Fibroblast of lung (primary cell): ENCODE results near the gene MRM3. TPM values are rescaled to one million over a fixed set of nuclear protein-coding genes. Genes with fewer than 3 reads are reported as not detected.
A peak's percentile ranks its signal among the peaks of the same experiment; 100 is the strongest.

Experiments used
- DNase-seq, 2 donors: peaks; one replicate each; pipeline versions ENCODE4 v3.0.0 to v3.0.0-alpha.2; 2010; ENCODE audit warnings: low read depth in 2 of 2
- H2AFZ ChIP-seq: 2 replicates; pipeline ENCODE4 v1.5.1; 2012; ENCODE audit warnings: low read length, control low read depth, inconsistent platforms
- H3K27ac ChIP-seq: 2 replicates; pipeline ENCODE4 v1.5.1; 2011; ENCODE audit warnings: low read length, control low read depth; ENCODE audit not compliant: insufficient read depth
- H3K27me3 ChIP-seq: 2 replicates; pipeline ENCODE4 v1.5.1; 2011; ENCODE audit warnings: mild to moderate bottlenecking, low read length; ENCODE audit not compliant: control insufficient read depth, insufficient read depth
- H3K36me3 ChIP-seq: 2 replicates; pipeline ENCODE4 v1.5.1; 2011; ENCODE audit warnings: low read length; ENCODE audit not compliant: control insufficient read depth, insufficient read depth
- H3K4me1 ChIP-seq: 2 replicates; pipeline ENCODE4 v1.5.1; 2011; ENCODE audit warnings: low read length; ENCODE audit not compliant: control insufficient read depth, insufficient read depth; ENCODE audit errors: extremely low read depth
- H3K4me2 ChIP-seq: 2 replicates; pipeline ENCODE4 v1.5.1; 2011; ENCODE audit warnings: low read length, control low read depth; ENCODE audit not compliant: insufficient read depth; ENCODE audit errors: extremely low read depth
- H3K4me3 ChIP-seq, 4 experiments: fragments of 200-600 bp in 1 of 4; sonication (generic) in 1 of 4; replicated peaks in 1 of 4; 2 replicates each; pipeline ENCODE4 v1.5.1; 2011 to 2016; ENCODE audit warnings: low read length in 4 of 4, low read depth in 3 of 4, mild to moderate bottlenecking in 3 of 4, control low read depth in 2 of 4, inconsistent platforms in 1 of 4, mixed read lengths in 1 of 4; ENCODE audit not compliant: insufficient read depth in 1 of 4; ENCODE audit errors: control extremely low read depth in 1 of 4
- H3K79me2 ChIP-seq: 2 replicates; pipeline ENCODE4 v1.5.1; 2012; ENCODE audit warnings: mild to moderate bottlenecking, low read length, inconsistent platforms; ENCODE audit not compliant: control insufficient read depth, insufficient read depth
- H3K9ac ChIP-seq: 2 replicates; pipeline ENCODE4 v1.5.1; 2011; ENCODE audit warnings: mild to moderate bottlenecking, low read length, control low read depth; ENCODE audit not compliant: insufficient read depth
- H3K9me3 ChIP-seq: 2 replicates; pipeline ENCODE4 v1.5.1; 2012; ENCODE audit warnings: low read depth, low read length; ENCODE audit not compliant: control insufficient read depth, insufficient read depth
- H4K20me1 ChIP-seq: 2 replicates; pipeline ENCODE4 v1.5.1; 2011; ENCODE audit warnings: low read length; ENCODE audit not compliant: control insufficient read depth, insufficient read depth; ENCODE audit errors: extremely low read depth
- CTCF ChIP-seq, 2 donors: IDR thresholded peaks in 1 of 2; conservative IDR thresholded peaks in 1 of 2; 1 replicate in 1 of 2; 2 replicates in 1 of 2; pipeline ENCODE4 v1.5.1; 2011 to 2012; ENCODE audit warnings: low read length in 2 of 2, control low read depth in 1 of 2, inconsistent platforms in 1 of 2, low read depth in 1 of 2, mild to moderate bottlenecking in 1 of 2
- EZH2 ChIP-seq: IDR thresholded peaks from 2 replicates; pipeline ENCODE4 v1.5.1; 2012; ENCODE audit warnings: low read length, control low read depth, mild to moderate bottlenecking; ENCODE audit errors: missing control alignments
- polyA plus RNA-seq, 2 donors: library from polyadenylated mRNA; depleted of rRNA in 1 of 2; stranded (reverse) in 1 of 2; unstranded in 1 of 2; fragments of >200 nt; gene quantifications; 2 replicates each; pipeline ENCODE4 v1.2.1, GENCODE V29; 2011 to 2012; ENCODE audit warnings: missing spikeins in 1 of 2
- total RNA-seq: library from RNA; depleted of rRNA; stranded (reverse); fragments of >200 nt; gene quantifications from 2 replicates; pipeline ENCODE4 v1.2.1, GENCODE V29; 2014

The MRM3 gene
- total and polyA plus RNA-seq, 2 donors (not counting 1 experiment from before 2014, with no cell fraction given), result 10.4 to 21.1 TPM

DNA sequence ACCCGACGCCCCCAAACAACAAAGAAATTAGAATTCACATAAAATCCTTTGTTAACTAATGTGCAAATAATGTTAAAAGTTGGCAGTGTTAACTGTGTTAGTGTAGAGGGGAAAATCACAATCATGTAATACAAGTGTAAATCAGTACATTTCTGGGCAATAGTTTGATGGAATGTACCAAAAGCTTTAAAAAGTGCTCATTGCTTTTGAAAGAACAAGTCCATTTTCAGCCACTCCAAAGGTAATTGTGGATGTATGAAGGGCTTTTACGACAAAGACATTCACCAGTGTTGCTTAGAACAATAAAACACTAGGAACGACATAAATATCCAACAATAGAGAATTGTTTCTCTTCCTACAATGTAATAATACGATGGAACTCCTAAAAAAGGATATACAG, 9.1 kb upstream of the MRM3 start:
- no peak for DNase-seq
- Histone ChIP-seq H3K9ac (no peak overlapping the region), H3K4me2 (no peak overlapping the region), H3K36me3 (peaks cover 15% of the 10 kb centered on the region), H3K27me3 (no peaks in the 10 kb centered on the region), H3K4me1 (no peaks in the 10 kb centered on the region), H3K79me2 (no peaks in the 10 kb centered on the region), H4K20me1 (no peaks in the 10 kb centered on the region), H2AFZ (no peak overlapping the region), H3K9me3 (no peaks in the 10 kb centered on the region), H3K27ac (no peak overlapping the region), H3K4me3 (no peak overlapping the region)
- TF ChIP-seq CTCF (conservative IDR thresholded peaks at IDR 0.05 in 1 of 2, IDR thresholded peaks at IDR 0.05 in 1 of 2; ENCODE audit: low read depth in 1 of 2, low read length in 2 of 2), result no peak
- TF ChIP-seq EZH2, result no peak

DNA sequence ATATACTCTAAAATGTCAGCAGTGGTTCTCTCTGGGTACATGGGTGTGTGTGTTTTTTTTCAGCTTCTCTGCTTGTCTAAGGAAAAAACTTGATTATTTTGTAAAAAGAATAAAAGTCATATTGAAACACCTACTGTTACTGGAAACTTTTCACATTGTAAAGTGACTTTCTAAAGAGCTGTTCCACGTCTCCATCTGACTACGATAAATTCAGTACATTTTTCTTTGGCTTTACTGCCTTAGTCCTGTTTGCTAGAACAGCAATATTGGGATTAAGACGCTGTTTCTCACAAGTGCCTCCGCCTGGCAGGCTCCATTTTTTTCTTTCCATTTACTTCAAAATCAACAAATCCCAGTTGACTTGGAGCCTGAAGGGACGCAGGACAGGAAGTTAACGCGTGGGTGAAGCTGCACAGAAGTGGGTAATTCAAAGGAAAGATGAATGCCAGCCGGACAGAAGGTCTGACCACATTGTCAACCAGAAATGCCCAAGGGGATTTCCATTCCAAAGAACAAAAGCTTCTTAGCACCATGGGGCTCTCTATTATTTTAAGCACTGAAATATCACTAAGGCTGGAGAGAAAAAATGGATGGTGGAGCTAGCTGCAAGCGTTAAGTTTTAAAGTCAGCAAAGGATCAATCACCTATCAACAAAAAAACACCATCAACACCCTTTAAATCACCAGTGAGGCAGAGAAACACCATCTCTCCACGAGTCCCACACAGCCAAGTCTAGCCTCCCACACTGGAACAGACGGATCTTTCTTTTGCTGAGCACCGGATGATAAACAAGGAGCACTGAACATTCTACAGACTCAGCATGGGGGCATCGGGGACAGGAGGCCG, 8.5 kb upstream of the MRM3 start:
- Histone ChIP-seq H2AFZ (no peak overlapping the region), H3K27me3 (no peaks in the 10 kb centered on the region), H3K9me3 (no peaks in the 10 kb centered on the region), H3K79me2 (no peaks in the 10 kb centered on the region), H3K36me3 (peaks cover 17% of the 10 kb centered on the region), H3K4me3 (no peak overlapping the region), H3K4me2 (no peak overlapping the region), H3K27ac (no peak overlapping the region), H4K20me1 (no peaks in the 10 kb centered on the region), H3K9ac (no peak overlapping the region), H3K4me1 (no peaks in the 10 kb centered on the region)
- DNase-seq, result peak in 1 of 2 donors; percentile 27
- TF ChIP-seq EZH2 (no peak), CTCF (conservative IDR thresholded peaks at IDR 0.05 in 1 of 2, IDR thresholded peaks at IDR 0.05 in 1 of 2; ENCODE audit: low read depth in 1 of 2, low read length in 2 of 2) (no peak)

DNA sequence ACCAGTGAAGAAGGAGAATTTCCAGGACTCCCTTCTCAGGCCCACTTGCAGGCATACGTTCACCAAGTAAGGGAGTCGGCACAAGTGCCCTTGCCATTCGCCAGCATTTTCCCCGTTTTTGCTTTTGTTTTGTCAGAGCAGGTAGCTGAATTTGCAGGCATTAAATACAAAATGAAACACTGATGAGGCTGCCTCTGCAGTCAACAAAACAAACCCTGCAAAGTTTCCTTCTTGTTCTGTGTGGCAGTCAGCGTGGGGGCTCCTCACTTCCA, 7.9 kb upstream of the MRM3 start:
- Histone ChIP-seq H3K9ac (no peak overlapping the region), H3K79me2 (no peaks in the 10 kb centered on the region), H3K27ac (no peak overlapping the region), H3K4me3 (no peak overlapping the region), H2AFZ (no peak overlapping the region), H4K20me1 (no peaks in the 10 kb centered on the region), H3K4me1 (no peaks in the 10 kb centered on the region), H3K4me2 (no peak overlapping the region), H3K9me3 (no peaks in the 10 kb centered on the region), H3K27me3 (no peaks in the 10 kb centered on the region), H3K36me3 (peaks cover 18% of the 10 kb centered on the region)
- no peak for TF ChIP-seq EZH2
- TF ChIP-seq CTCF (conservative IDR thresholded peaks at IDR 0.05 in 1 of 2, IDR thresholded peaks at IDR 0.05 in 1 of 2; ENCODE audit: low read depth in 1 of 2, low read length in 2 of 2), result no peak
- DNase-seq, result no peak
